Measurements from ENCODE around the gene FAM131A.

- TF ChIP-seq CTCF (IDR thresholded peaks at IDR 0.05 in 8 of 11, conservative IDR thresholded peaks at IDR 0.05 in 3 of 11) (no peak), POLR2A (IDR thresholded peaks at IDR 0.05) (no peak)
Measured at GRCh38 chr3:184311633-184312032, 25.8 kb upstream of the FAM131A start.
